Measurements from ENCODE around the gene CFAP58. TPM values are rescaled to one million over a fixed set of nuclear protein-coding genes. Genes with fewer than 3 reads are reported as not detected.
A peak's percentile ranks its signal among the peaks of the same experiment; 100 is the strongest.

CFAP58 gene
- polyA plus RNA-seq, 1 donor, result 0.27 TPM

DNA sequence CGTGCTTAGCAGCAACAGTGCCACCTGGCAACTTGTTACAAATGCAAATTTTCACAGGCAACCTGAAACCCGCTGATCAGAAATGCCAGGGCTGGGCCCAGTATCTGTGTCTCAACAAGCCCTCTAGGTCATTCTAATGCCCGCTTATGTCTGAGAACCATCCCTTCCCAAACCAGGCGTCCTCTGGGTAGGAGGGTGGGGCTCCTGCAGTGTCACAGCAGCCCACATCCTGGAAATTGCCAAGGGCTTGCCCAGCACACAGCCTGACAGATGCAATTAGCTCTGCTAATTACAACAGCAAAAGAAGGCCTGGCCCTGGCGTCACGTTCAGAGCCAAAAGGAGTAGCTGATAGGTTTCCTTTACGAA is 31.2 kb upstream of the CFAP58 start:
- Histone ChIP-seq H3K4me1 (ENCODE audit: control insufficient read depth, insufficient read depth, low read length) (peaks cover 7% of the 10 kb centered on the region), H3K36me3 (ENCODE audit: control insufficient read depth, insufficient read depth, low read length) (no peaks in the 10 kb centered on the region), H3K4me3 (ENCODE audit: low read length) (no peak overlapping the region), H3K27me3 (ENCODE audit: control insufficient read depth, insufficient read depth, low read length) (no peaks in the 10 kb centered on the region), H3K27ac (ENCODE audit: low read length) (no peak overlapping the region), H3K9me3 (ENCODE audit: control insufficient read depth, low read depth, low read length) (no peaks in the 10 kb centered on the region)
- no CpG with 5 or more reads among the region's 7 CpGs for WGBS (ENCODE audit: insufficient coverage, low lambda C conversion rate)
- no peak for DNase-seq

DNA sequence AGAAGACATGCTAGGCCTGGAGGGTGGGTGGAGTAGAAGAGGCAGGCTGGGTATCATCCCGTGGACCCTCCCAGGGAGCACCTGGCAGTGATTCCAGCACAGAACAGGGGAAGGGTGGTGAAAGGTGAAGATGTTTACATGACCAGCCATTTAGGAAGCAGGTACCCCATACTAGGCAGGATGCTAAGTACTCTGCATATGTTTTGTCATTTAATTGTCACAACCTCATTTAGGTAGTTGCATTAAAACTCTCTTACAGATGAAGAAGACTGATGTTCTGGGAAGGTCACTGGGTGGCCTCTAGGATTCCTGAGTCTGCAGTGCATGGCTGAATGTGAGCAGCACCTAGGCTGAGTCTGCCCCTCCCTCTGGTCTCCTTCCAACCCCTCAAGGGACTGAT is 30.5 kb upstream of the CFAP58 start:
- Histone ChIP-seq H3K36me3 (ENCODE audit: control insufficient read depth, insufficient read depth, low read length) (no peaks in the 10 kb centered on the region), H3K4me3 (ENCODE audit: low read length) (no peak overlapping the region), H3K9me3 (ENCODE audit: control insufficient read depth, low read depth, low read length) (no peaks in the 10 kb centered on the region), H3K4me1 (ENCODE audit: control insufficient read depth, insufficient read depth, low read length) (peaks cover 14% of the 10 kb centered on the region), H3K27ac (ENCODE audit: low read length) (no peak overlapping the region), H3K27me3 (ENCODE audit: control insufficient read depth, insufficient read depth, low read length) (no peaks in the 10 kb centered on the region)
- DNase-seq, result no peak
- WGBS (ENCODE audit: insufficient coverage, low lambda C conversion rate), result no CpG with 5 or more reads among the region's 1 CpG

DNA sequence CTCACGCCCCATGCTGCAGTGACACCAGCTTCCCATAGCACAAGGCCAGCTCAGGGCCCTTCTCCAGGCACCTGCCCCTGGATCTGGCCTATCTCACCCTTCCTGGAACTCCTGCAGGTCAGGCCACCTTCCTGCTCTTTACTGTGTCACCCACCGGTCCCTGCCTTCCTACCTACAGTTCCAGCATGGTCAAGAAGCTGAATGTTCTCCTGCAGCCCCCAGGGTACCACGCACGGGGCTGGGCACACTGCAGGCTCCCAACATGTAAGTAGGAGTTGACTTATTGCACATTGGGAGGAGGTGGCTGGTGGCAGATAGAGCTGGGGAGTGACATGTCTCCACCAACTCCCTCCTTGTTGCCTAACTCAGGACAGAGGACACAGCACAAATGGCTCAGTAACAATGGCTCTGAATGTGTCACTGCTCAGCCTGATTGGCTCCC is 29.9 kb upstream of the CFAP58 start:
- Histone ChIP-seq H3K27ac (ENCODE audit: low read length) (no peak overlapping the region), H3K27me3 (ENCODE audit: control insufficient read depth, insufficient read depth, low read length) (no peaks in the 10 kb centered on the region), H3K4me1 (ENCODE audit: control insufficient read depth, insufficient read depth, low read length) (peaks cover 21% of the 10 kb centered on the region), H3K4me3 (ENCODE audit: low read length) (no peak overlapping the region), H3K36me3 (ENCODE audit: control insufficient read depth, insufficient read depth, low read length) (no peaks in the 10 kb centered on the region), H3K9me3 (ENCODE audit: control insufficient read depth, low read depth, low read length) (no peaks in the 10 kb centered on the region)
- no CpG with 5 or more reads among the region's 4 CpGs for WGBS (ENCODE audit: insufficient coverage, low lambda C conversion rate)
- no peak for DNase-seq

DNA sequence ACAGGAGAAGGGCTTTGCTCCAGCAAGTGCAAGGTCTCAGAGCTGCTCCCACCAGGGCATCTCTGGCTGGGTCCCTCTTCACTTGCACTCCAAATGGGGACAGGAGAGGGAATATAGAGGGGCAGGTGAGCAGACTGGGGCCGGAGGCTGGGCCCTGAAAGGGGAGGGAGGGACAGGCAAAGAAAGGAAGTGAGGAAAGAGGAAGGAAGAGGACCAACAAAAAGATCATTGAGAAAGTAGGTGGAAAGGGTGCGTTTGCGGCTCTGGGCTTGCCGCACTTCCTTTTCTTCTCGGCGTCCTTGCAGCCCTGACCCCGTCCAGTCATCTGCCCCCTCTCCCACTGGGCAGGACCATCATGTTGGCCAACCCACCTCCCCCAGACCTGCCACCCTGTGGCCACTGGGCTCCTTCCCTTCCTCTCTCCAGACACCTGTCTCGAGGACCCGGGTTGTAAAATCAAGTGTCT is 29.4 kb upstream of the CFAP58 start:
- H3K9me3 ChIP-seq (ENCODE audit: control insufficient read depth, low read depth, low read length), result no peaks in the 10 kb centered on the region
- no peak for DNase-seq
- H3K27me3 ChIP-seq (ENCODE audit: control insufficient read depth, insufficient read depth, low read length), result no peaks in the 10 kb centered on the region
- H3K4me1 ChIP-seq (ENCODE audit: control insufficient read depth, insufficient read depth, low read length), result peaks cover 26% of the 10 kb centered on the region
- no peak overlapping the region for H3K27ac ChIP-seq (ENCODE audit: low read length)
- H3K4me3 ChIP-seq (ENCODE audit: low read length), result no peak overlapping the region
- 92% methylated on average over 1 of the region's 9 CpGs for WGBS (ENCODE audit: insufficient coverage, low lambda C conversion rate)
- no peaks in the 10 kb centered on the region for H3K36me3 ChIP-seq (ENCODE audit: control insufficient read depth, insufficient read depth, low read length)

DNA sequence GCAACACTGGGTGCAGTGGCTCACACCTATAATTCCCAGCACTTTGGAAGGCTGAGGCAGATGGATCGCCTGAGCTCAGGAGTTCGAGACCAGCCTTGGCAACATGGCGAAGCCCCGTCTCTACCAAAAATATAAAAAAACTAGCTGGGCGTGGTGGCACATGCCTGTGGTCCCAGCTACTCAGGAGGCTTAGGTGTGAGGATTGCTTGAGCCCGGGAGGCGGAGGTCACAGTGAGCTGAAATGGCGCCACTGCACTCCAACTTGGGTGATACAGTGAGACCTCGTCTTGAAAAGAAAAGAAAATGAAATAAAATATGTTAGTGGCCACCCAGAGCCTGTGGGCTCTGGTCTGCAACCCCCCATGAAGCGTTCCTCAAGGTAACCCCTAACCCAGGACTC is 28.7 kb upstream of the CFAP58 start:
- Histone ChIP-seq H3K9me3 (ENCODE audit: control insufficient read depth, low read depth, low read length) (no peaks in the 10 kb centered on the region), H3K36me3 (ENCODE audit: control insufficient read depth, insufficient read depth, low read length) (no peaks in the 10 kb centered on the region), H3K27ac (ENCODE audit: low read length) (no peak overlapping the region), H3K4me1 (ENCODE audit: control insufficient read depth, insufficient read depth, low read length) (peaks cover 33% of the 10 kb centered on the region), H3K27me3 (ENCODE audit: control insufficient read depth, insufficient read depth, low read length) (no peaks in the 10 kb centered on the region), H3K4me3 (ENCODE audit: low read length) (no peak overlapping the region)
- WGBS (ENCODE audit: insufficient coverage, low lambda C conversion rate), result 90% methylated on average over 2 of the region's 10 CpGs
- no peak for DNase-seq

DNA sequence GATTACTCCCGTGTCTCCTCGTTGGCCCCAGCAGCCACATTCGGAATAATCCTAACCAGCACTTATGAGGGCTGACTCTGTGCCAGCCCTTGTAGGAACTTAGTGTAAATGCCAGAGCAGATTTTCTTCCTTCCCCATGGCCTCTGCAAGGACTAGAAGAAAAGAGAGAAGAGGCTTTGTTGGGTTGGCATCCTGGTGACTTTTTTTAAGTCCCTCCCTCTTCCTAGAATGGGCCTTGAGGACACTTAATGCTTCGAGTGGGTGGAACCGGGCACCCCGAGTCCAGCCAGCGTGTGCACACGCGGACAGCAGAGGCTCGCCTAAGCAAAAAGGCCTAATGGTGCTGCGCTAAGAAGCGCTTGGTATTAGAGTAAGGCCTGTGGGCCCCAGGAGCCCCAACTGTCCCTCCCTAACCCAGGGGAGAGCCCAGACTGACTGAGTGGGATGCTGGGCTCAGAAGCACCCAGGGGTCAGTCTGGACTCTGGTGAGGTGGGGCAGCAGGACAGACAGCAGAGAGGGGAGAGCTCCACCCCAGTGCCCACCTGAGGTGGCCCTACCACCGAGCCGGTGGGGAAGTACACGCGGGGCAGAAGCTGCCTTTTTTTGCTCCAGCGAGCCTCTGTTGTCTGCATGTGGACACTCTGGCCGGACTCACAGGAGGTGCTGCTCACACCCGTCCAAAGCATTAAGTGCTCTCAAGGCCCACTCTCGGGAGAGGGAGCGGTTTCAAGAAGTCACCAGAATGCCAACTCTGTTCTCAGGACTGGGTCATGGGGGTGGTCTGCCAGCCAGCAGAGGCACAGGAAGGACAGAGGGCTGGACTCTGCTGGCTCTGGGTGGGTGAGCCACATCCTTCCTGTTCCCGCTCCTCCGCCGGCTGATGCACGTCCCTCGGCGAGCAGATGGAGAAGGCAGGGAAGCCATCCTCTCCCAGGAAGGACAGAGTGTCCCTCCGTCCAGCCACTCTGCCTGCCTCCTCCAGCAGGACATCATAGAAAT is 27.9 kb upstream of the CFAP58 start:
- H3K27ac ChIP-seq (ENCODE audit: low read length), result no peak overlapping the region
- no peak overlapping the region for H3K4me3 ChIP-seq (ENCODE audit: low read length)
- no peaks in the 10 kb centered on the region for H3K36me3 ChIP-seq (ENCODE audit: control insufficient read depth, insufficient read depth, low read length)
- no CpG with 5 or more reads among the region's 28 CpGs for WGBS (ENCODE audit: insufficient coverage, low lambda C conversion rate)
- H3K27me3 ChIP-seq (ENCODE audit: control insufficient read depth, insufficient read depth, low read length), result no peaks in the 10 kb centered on the region
- no peak for DNase-seq
- no peaks in the 10 kb centered on the region for H3K9me3 ChIP-seq (ENCODE audit: control insufficient read depth, low read depth, low read length)
- peaks cover 41% of the 10 kb centered on the region for H3K4me1 ChIP-seq (ENCODE audit: control insufficient read depth, insufficient read depth, low read length)

GRCh38 chr10:104326991-104327610 is 26.5 kb upstream of the CFAP58 start:
- Histone ChIP-seq H3K4me1 (ENCODE audit: control insufficient read depth, insufficient read depth, low read length) (peaks cover 54% of the 10 kb centered on the region), H3K9me3 (ENCODE audit: control insufficient read depth, low read depth, low read length) (no peaks in the 10 kb centered on the region), H3K36me3 (ENCODE audit: control insufficient read depth, insufficient read depth, low read length) (no peaks in the 10 kb centered on the region), H3K27me3 (ENCODE audit: control insufficient read depth, insufficient read depth, low read length) (no peaks in the 10 kb centered on the region), H3K4me3 (ENCODE audit: low read length) (no peak overlapping the region), H3K27ac (ENCODE audit: low read length) (no peak overlapping the region)
- no peak for DNase-seq
- WGBS (ENCODE audit: insufficient coverage, low lambda C conversion rate), result no CpG with 5 or more reads among the region's 9 CpGs

- Histone ChIP-seq H3K27me3 (ENCODE audit: control insufficient read depth, insufficient read depth, low read length) (no peaks in the 10 kb centered on the region), H3K27ac (ENCODE audit: low read length) (peak overlapping the region; percentile 82)
These were observed 25.6 kb upstream of the CFAP58 start for GRCh38 chr10:104327745-104328645.

GRCh38 chr10:104328646-104328895 is 25.1 kb upstream of the CFAP58 start:
- H3K27me3 ChIP-seq (ENCODE audit: control insufficient read depth, insufficient read depth, low read length), result no peaks in the 10 kb centered on the region

More at GRCh38 chr10:104327745-104328645, 25.6 kb upstream of the CFAP58 start:
- DNase-seq, result peak in 1 of 2 donors; percentile 36
- Histone ChIP-seq H3K9me3 (ENCODE audit: control insufficient read depth, low read depth, low read length) (no peaks in the 10 kb centered on the region), H3K4me3 (ENCODE audit: low read length) (no peak overlapping the region), H3K4me1 (ENCODE audit: control insufficient read depth, insufficient read depth, low read length) (peaks cover 56% of the 10 kb centered on the region), H3K36me3 (ENCODE audit: control insufficient read depth, insufficient read depth, low read length) (no peaks in the 10 kb centered on the region)
- 90% methylated on average over 2 of the region's 20 CpGs for WGBS (ENCODE audit: insufficient coverage, low lambda C conversion rate)

More at GRCh38 chr10:104328646-104328895, 25.1 kb upstream of the CFAP58 start:
- Histone ChIP-seq H3K9me3 (ENCODE audit: control insufficient read depth, low read depth, low read length) (no peaks in the 10 kb centered on the region), H3K4me1 (ENCODE audit: control insufficient read depth, insufficient read depth, low read length) (peaks cover 53% of the 10 kb centered on the region), H3K36me3 (ENCODE audit: control insufficient read depth, insufficient read depth, low read length) (no peaks in the 10 kb centered on the region), H3K4me3 (ENCODE audit: low read length) (no peak overlapping the region), H3K27ac (ENCODE audit: low read length) (peak overlapping the region; percentile 82)
- no peak for DNase-seq
- WGBS (ENCODE audit: insufficient coverage, low lambda C conversion rate), result no CpG with 5 or more reads among the region's 3 CpGs

Data from large intestine (tissue), 3 donors.